H1 (cell line): Measurements from ENCODE around the gene GPC6. TPM values are rescaled to one million over a fixed set of nuclear protein-coding genes. Genes with fewer than 3 reads are reported as not detected.

Source experiments
- CTCF ChIA-PET: fragments of 300-600 bp; sonication (Branson Sonifier 250); formaldehyde crosslinking; loops from one replicate; lab custom pipeline; 2021; ENCODE audit not compliant: partially characterized antibody; lab: Charles Lee
- POLR2A ChIA-PET: fragments of 300-600 bp; sonication (Branson Sonifier 250); formaldehyde crosslinking; loops from one replicate; lab custom pipeline; 2021; ENCODE audit warnings: inconsistent platforms; ENCODE audit not compliant: partially characterized antibody; lab: Charles Lee
- DNase-seq, 2 experiments: peaks; one replicate each; pipeline versions ENCODE4 v3.0.0 to v3.0.0-alpha.2; 2010 to 2022; ENCODE audit warnings: low spot score in 2 of 2, low read depth in 1 of 2, mixed read lengths in 1 of 2
- FAIRE-seq: peaks from 2 replicates; lab custom pipeline; 2011; peaks lifted over from hg19 to GRCh38; lab: Jason Lieb, UNC
- H2AFZ ChIP-seq: 2 replicates; pipeline ENCODE4 v1.8.1; 2012; ENCODE audit warnings: low read length, inconsistent platforms
- H2AK5ac ChIP-seq: 2 replicates; pipeline ENCODE4 v1.6.1; 2013; ENCODE audit warnings: low read depth, low read length
- H2BK120ac ChIP-seq: replicated peaks from 2 replicates; pipeline ENCODE3; 2013; ENCODE audit warnings: low read depth, low read length, inconsistent platforms
- H2BK12ac ChIP-seq: 2 replicates; pipeline ENCODE4 v1.6.1; 2013; ENCODE audit warnings: low read depth, low read length
- H2BK15ac ChIP-seq: 2 replicates; pipeline ENCODE4 v1.6.1; 2013; ENCODE audit warnings: low read length
- H2BK20ac ChIP-seq: 2 replicates; pipeline ENCODE4 v1.6.1; 2013; ENCODE audit warnings: low read length
- H2BK5ac ChIP-seq: 2 replicates; pipeline ENCODE4 v1.6.1; 2013; ENCODE audit warnings: low read depth, low read length
- H3K14ac ChIP-seq: 2 replicates; pipeline ENCODE4 v1.6.1; 2013; ENCODE audit warnings: inconsistent platforms; ENCODE audit not compliant: insufficient read length
- H3K18ac ChIP-seq: 2 replicates; pipeline ENCODE4 v1.6.1; 2013; ENCODE audit warnings: low read length; ENCODE audit errors: extremely low read depth
- H3K23ac ChIP-seq: 2 replicates; pipeline ENCODE4 v1.6.1; 2013; ENCODE audit warnings: inconsistent platforms; ENCODE audit not compliant: insufficient read length
- H3K23me2 ChIP-seq: 2 replicates; pipeline ENCODE4 v1.6.1; 2013; ENCODE audit warnings: low read depth, low read length
- H3K27ac ChIP-seq: 2 replicates; pipeline ENCODE4 v1.6.1; 2011; ENCODE audit warnings: low read depth, low read length, inconsistent platforms
- H3K27me3 ChIP-seq, 4 experiments: replicated peaks in 1 of 4; 1 replicate in 1 of 4; 2 replicates in 3 of 4; pipeline versions ENCODE4 v1.6.1 to v1.8.1; 2011 to 2013; ENCODE audit warnings: low read length in 3 of 4, mild to moderate bottlenecking in 3 of 4, inconsistent platforms in 2 of 4, mixed read lengths in 2 of 4, moderate library complexity in 1 of 4; ENCODE audit not compliant: control insufficient read depth in 3 of 4, insufficient read depth in 3 of 4; ENCODE audit errors: extremely low read depth in 1 of 4
- H3K36me3 ChIP-seq, 4 experiments: 2 replicates each; pipeline versions ENCODE4 v1.6.1 to v1.8.1; 2011 to 2013; ENCODE audit warnings: mild to moderate bottlenecking in 4 of 4, low read length in 3 of 4, moderate library complexity in 2 of 4, control low read depth in 1 of 4, inconsistent platforms in 1 of 4; ENCODE audit not compliant: insufficient read depth in 4 of 4, control insufficient read depth in 2 of 4
- H3K4ac ChIP-seq: replicated peaks from 2 replicates; pipeline ENCODE3; 2013; ENCODE audit warnings: low read length, low read depth, mixed read lengths, inconsistent platforms; ENCODE audit not compliant: insufficient read length
- H3K4me1 ChIP-seq, 4 experiments: replicated peaks in 1 of 4; 1 replicate in 1 of 4; 2 replicates in 3 of 4; pipeline versions ENCODE4 v1.6.1 to v1.8.1; 2011 to 2013; ENCODE audit warnings: low read length in 3 of 4, inconsistent platforms in 2 of 4, mixed read lengths in 1 of 4; ENCODE audit not compliant: insufficient read depth in 4 of 4, control insufficient read depth in 3 of 4
- H3K4me2 ChIP-seq, 2 experiments: 2 replicates each; pipeline versions ENCODE4 v1.6.1 to v1.8.1; 2011 to 2013; ENCODE audit warnings: low read depth in 2 of 2, low read length in 2 of 2, control low read depth in 1 of 2, inconsistent platforms in 1 of 2, mild to moderate bottlenecking in 1 of 2; ENCODE audit not compliant: insufficient read depth in 1 of 2
- H3K4me3 ChIP-seq, 4 experiments: fragments of 200-600, 300-600 bp in 1 of 4; sonication (generic), shearing (Covaris generic), sonication (Bioruptor Twin) in 1 of 4; 2 replicates each; pipeline versions ENCODE4 v1.5.1 to v1.8.1; 2011 to 2016; ENCODE audit warnings: low read length in 4 of 4, low read depth in 3 of 4, control low read depth in 2 of 4, inconsistent platforms in 2 of 4, mild to moderate bottlenecking in 2 of 4, mixed read lengths in 1 of 4, moderate library complexity in 1 of 4; ENCODE audit not compliant: insufficient read depth in 2 of 4; ENCODE audit errors: extremely low read depth in 1 of 4
- H3K56ac ChIP-seq: replicated peaks from 2 replicates; pipeline ENCODE3; 2013; ENCODE audit warnings: low read depth, mild to moderate bottlenecking, mixed read lengths, low read length, inconsistent platforms; ENCODE audit not compliant: insufficient read length
- H3K79me1 ChIP-seq: 2 replicates; pipeline ENCODE4 v1.6.1; 2013; ENCODE audit warnings: low read depth, low read length, control low read depth
- H3K79me2 ChIP-seq, 2 experiments: 2 replicates each; pipeline versions ENCODE4 v1.6.1 to v1.8.1; 2012 to 2013; ENCODE audit warnings: low read length in 2 of 2, mild to moderate bottlenecking in 2 of 2, inconsistent platforms in 1 of 2; ENCODE audit not compliant: insufficient read depth in 2 of 2, control insufficient read depth in 1 of 2
- H3K9ac ChIP-seq, 4 experiments: replicated peaks in 1 of 4; 1 replicate in 1 of 4; 2 replicates in 3 of 4; pipeline versions ENCODE4 v1.6.1 to v1.8.1; 2011 to 2013; ENCODE audit warnings: low read depth in 3 of 4, low read length in 3 of 4, control low read depth in 2 of 4, mild to moderate bottlenecking in 2 of 4, moderate library complexity in 2 of 4, inconsistent platforms in 1 of 4; ENCODE audit errors: extremely low read depth in 1 of 4
- H3K9me3 ChIP-seq, 2 experiments: 2 replicates each; pipeline versions ENCODE4 v1.6.1 to v1.8.1; 2012 to 2013; ENCODE audit warnings: mild to moderate bottlenecking in 2 of 2, moderate library complexity in 2 of 2, control low read depth in 1 of 2, inconsistent platforms in 1 of 2, low read depth in 1 of 2, low read length in 1 of 2, mixed read lengths in 1 of 2; ENCODE audit not compliant: insufficient read depth in 2 of 2
- H4K20me1 ChIP-seq, 2 experiments: replicated peaks in 1 of 2; 2 replicates each; pipeline versions ENCODE3 to v1.8.1; 2011 to 2013; ENCODE audit warnings: inconsistent platforms in 2 of 2, low read length in 2 of 2, mild to moderate bottlenecking in 1 of 2; ENCODE audit not compliant: insufficient read depth in 2 of 2, control insufficient read depth in 1 of 2
- H4K5ac ChIP-seq: 2 replicates; pipeline ENCODE4 v1.6.1; 2013; ENCODE audit warnings: low read length, low read depth, mixed read lengths, inconsistent platforms; ENCODE audit not compliant: insufficient read length
- H4K8ac ChIP-seq: 2 replicates; pipeline ENCODE4 v1.8.0; 2013; ENCODE audit warnings: mild to moderate bottlenecking, moderate library complexity, low read length, inconsistent platforms; ENCODE audit not compliant: insufficient read depth; ENCODE audit errors: extremely low read depth
- H4K91ac ChIP-seq: replicated peaks from 2 replicates; pipeline ENCODE3; 2013; ENCODE audit warnings: low read length, mixed read lengths, inconsistent platforms; ENCODE audit not compliant: insufficient read length
- CTCF ChIP-seq, 3 experiments: IDR thresholded peaks; 1 replicate in 2 of 3; 2 replicates in 1 of 3; pipeline versions ENCODE4 v1.5.1 to v1.6.1; 2011; ENCODE audit warnings: low read length in 3 of 3, mild to moderate bottlenecking in 3 of 3, inconsistent platforms in 2 of 3, low read depth in 1 of 3, moderate library complexity in 1 of 3; ENCODE audit not compliant: insufficient read depth in 1 of 3; ENCODE audit errors: control extremely low read depth in 1 of 3
- EGR1 ChIP-seq: IDR thresholded peaks from 2 replicates; pipeline ENCODE4 v1.6.1; 2011; ENCODE audit warnings: low read depth, low read length, borderline replicate concordance
- MAFK ChIP-seq: IDR thresholded peaks from 2 replicates; pipeline ENCODE4 v1.6.1; 2012; ENCODE audit warnings: low read depth, mild to moderate bottlenecking, improper control_type of control experiment, low read length
- MAX ChIP-seq: IDR thresholded peaks from 2 replicates; pipeline ENCODE4 v1.6.1; 2012; ENCODE audit warnings: inconsistent platforms
- NRF1 ChIP-seq: IDR thresholded peaks from 2 replicates; pipeline ENCODE4 v1.6.1; 2011; ENCODE audit warnings: mild to moderate bottlenecking, low read depth, low read length, improper control_type of control experiment
- PHF8 ChIP-seq: fragments of 200-600 bp; sonication (generic); conservative IDR thresholded peaks from 2 replicates; pipeline ENCODE4 v1.7.1; 2012; ENCODE audit warnings: low read depth, mild to moderate bottlenecking, inconsistent platforms, low read length, moderate library complexity
- POLR2A ChIP-seq, 2 experiments: IDR thresholded peaks; 1 replicate in 1 of 2; 2 replicates in 1 of 2; pipeline ENCODE4 v1.6.1; 2011; ENCODE audit warnings: low read depth in 2 of 2, low read length in 2 of 2, mild to moderate bottlenecking in 2 of 2; ENCODE audit errors: control extremely low read depth in 1 of 2
- RAD21 ChIP-seq, 2 experiments: IDR thresholded peaks in 1 of 2; conservative IDR thresholded peaks in 1 of 2; 2 replicates each; pipeline ENCODE4 v1.6.1; 2011; ENCODE audit warnings: low read depth in 2 of 2, low read length in 2 of 2, improper control_type of control experiment in 1 of 2, inconsistent platforms in 1 of 2, mild to moderate bottlenecking in 1 of 2, moderate library complexity in 1 of 2
- SIN3A ChIP-seq, 2 experiments: IDR thresholded peaks in 1 of 2; conservative IDR thresholded peaks in 1 of 2; 2 replicates each; pipeline ENCODE4 v1.6.1; 2011 to 2012; ENCODE audit warnings: low read length in 2 of 2, improper control_type of control experiment in 1 of 2, low read depth in 1 of 2, mild to moderate bottlenecking in 1 of 2
- SP1 ChIP-seq: IDR thresholded peaks from 2 replicates; pipeline ENCODE4 v1.6.1; 2011; ENCODE audit warnings: low read depth, low read length
- TCF12 ChIP-seq: IDR thresholded peaks from 2 replicates; pipeline ENCODE4 v1.6.1; 2011; ENCODE audit warnings: low read depth, mild to moderate bottlenecking, low read length
- TEAD4 ChIP-seq: IDR thresholded peaks from 2 replicates; pipeline ENCODE4 v1.6.1; 2012; ENCODE audit warnings: low read depth, low read length, inconsistent platforms, mixed read lengths
- WGBS, 2 experiments: shearing (Covaris generic) in 1 of 2; methylation state at CpG; one replicate each; pipeline versions ENCODE4 v1.1.6 to v1.1.7; 2013 to 2015; ENCODE audit warnings: low lambda C conversion rate in 2 of 2, mixed read lengths in 2 of 2, inconsistent platforms in 1 of 2, low coverage in 1 of 2, missing lambda C conversion rate in 1 of 2; ENCODE audit not compliant: insufficient replicate concordance in 2 of 2, insufficient coverage in 1 of 2, insufficient read length in 1 of 2; ENCODE audit errors: extremely low coverage in 1 of 2, missing lambda C conversion rate in 1 of 2; 5-methylcytosine and 5-hydroxymethylcytosine counted together
- polyA plus RNA-seq, 7 experiments: library from polyadenylated mRNA; depleted of rRNA in 3 of 7; stranded (reverse) in 5 of 7; unstranded in 2 of 7; fragments of >200 nt in 5 of 7; fragments of 200-250 nt in 2 of 7; gene quantifications; 1 replicate in 5 of 7; 2 replicates in 1 of 7; 4 replicates in 1 of 7; pipeline versions ENCODE4 v1.2.1 to v1.2.3, GENCODE V29; 2011 to 2013; ENCODE audit warnings: missing spikeins in 2 of 7, mixed read lengths in 2 of 7
- total RNA-seq: library from RNA; stranded (reverse); fragmentation: NEBNext Ultra II Directional; extraction: Animal tissue kit (Norgen Biotek cat#: 25700); gene quantifications from 2 replicates; pipeline ENCODE4 v1.2.1, GENCODE V29; 2021

GPC6 gene
- total and polyA plus RNA-seq, 2 of the 8 experiments (the other 6 are each of a cell fraction or from before 2014, with no cell fraction given): 5.4 to 12.0 TPM

- Histone ChIP-seq H3K4me2 (no peak overlapping the region), H2BK15ac (no peak overlapping the region), H4K8ac (no peak overlapping the region), H3K79me2 (no peaks in the 10 kb centered on the region), H3K9me3 (no peaks in the 10 kb centered on the region), H2AK5ac (no peak overlapping the region), H2BK120ac (no peak overlapping the region), H2BK20ac (no peak overlapping the region), H3K4me1 (no peaks in the 10 kb centered on the region), H4K5ac (no peak overlapping the region), H3K27me3 (no peaks in the 10 kb centered on the region), H3K56ac (no peak overlapping the region), H3K23ac (no peak overlapping the region), H4K20me1 (no peaks in the 10 kb centered on the region), H2BK5ac (no peak overlapping the region), H3K27ac (no peak overlapping the region), H3K79me1 (no peaks in the 10 kb centered on the region), H3K23me2 (no peaks in the 10 kb centered on the region), H3K18ac (no peak overlapping the region), H3K9ac (no peak overlapping the region), H3K4ac (no peak overlapping the region), H2AFZ (no peak overlapping the region), H3K14ac (no peak overlapping the region), H3K4me3 (no peak overlapping the region), H2BK12ac (no peak overlapping the region), H3K36me3 (no peaks in the 10 kb centered on the region), H4K91ac (no peak overlapping the region)
- CTCF ChIA-PET: interaction anchor here (1.3 kb wide), 1 partner anchor 265 kb away, joined by 3 read pairs; no protein-coding TSS in a partner anchor
- WGBS, 2 experiments: 86% methylated on average over 1 of the region's 1 CpG; no CpG with 5 or more reads in 1 of the 2 experiments
- no peak for FAIRE-seq
- POLR2A ChIA-PET: no interaction called here
- no peak for DNase-seq
- TF ChIP-seq CTCF (IDR thresholded peaks at IDR 0.05; ENCODE audit: control extremely low read depth in 1 of 3, insufficient read depth in 1 of 3, low read depth in 1 of 3, low read length in 3 of 3) (no peak), NRF1 (no peak), POLR2A (IDR thresholded peaks at IDR 0.05; ENCODE audit: control extremely low read depth in 1 of 2, low read depth in 2 of 2, low read length in 2 of 2) (no peak), PHF8 (no peak), SIN3A (conservative IDR thresholded peaks at IDR 0.05 in 1 of 2, IDR thresholded peaks at IDR 0.05 in 1 of 2; ENCODE audit: low read depth in 1 of 2, low read length in 2 of 2) (no peak), MAFK (no peak), TEAD4 (no peak), TCF12 (no peak), RAD21 (IDR thresholded peaks at IDR 0.05 in 1 of 2, conservative IDR thresholded peaks at IDR 0.05 in 1 of 2; ENCODE audit: low read depth in 2 of 2, low read length in 2 of 2) (no peak), MAX (no peak), SP1 (no peak), EGR1 (no peak)
Measured at GRCh38 chr13:93927431-93927830, 700.8 kb downstream of the GPC6 start.
